ENCODE results near the gene PLCL2.

DNA sequence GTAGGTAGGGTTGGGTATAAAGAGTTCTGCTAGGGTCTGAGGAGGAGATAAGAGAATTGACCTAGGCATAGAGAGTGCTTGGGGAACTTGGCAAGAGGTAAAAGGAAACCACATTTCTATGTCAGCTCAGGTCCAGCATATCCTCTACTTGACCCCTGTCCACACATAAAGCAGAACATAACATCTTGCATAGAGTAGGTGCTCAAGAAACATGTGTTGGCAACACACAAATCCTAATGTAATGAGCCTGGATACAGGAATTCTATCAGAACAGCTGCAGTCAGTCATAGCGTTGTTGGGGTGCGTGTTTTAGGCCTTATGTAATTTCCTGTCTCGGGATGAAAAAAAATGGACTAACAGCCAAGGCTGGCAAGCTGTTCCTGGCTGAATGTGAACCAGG, 35.0 kb upstream of the PLCL2 start:
- peak; percentile 84 for TF ChIP-seq JUN (IDR thresholded peaks at IDR 0.05; ENCODE audit: borderline replicate concordance, insufficient read depth, insufficient read length, low read depth)
- TF ChIP-seq POLR2A (IDR thresholded peaks at IDR 0.05; ENCODE audit: low read depth, low read length) = no peak
- TF ChIP-seq, protein P1, sequence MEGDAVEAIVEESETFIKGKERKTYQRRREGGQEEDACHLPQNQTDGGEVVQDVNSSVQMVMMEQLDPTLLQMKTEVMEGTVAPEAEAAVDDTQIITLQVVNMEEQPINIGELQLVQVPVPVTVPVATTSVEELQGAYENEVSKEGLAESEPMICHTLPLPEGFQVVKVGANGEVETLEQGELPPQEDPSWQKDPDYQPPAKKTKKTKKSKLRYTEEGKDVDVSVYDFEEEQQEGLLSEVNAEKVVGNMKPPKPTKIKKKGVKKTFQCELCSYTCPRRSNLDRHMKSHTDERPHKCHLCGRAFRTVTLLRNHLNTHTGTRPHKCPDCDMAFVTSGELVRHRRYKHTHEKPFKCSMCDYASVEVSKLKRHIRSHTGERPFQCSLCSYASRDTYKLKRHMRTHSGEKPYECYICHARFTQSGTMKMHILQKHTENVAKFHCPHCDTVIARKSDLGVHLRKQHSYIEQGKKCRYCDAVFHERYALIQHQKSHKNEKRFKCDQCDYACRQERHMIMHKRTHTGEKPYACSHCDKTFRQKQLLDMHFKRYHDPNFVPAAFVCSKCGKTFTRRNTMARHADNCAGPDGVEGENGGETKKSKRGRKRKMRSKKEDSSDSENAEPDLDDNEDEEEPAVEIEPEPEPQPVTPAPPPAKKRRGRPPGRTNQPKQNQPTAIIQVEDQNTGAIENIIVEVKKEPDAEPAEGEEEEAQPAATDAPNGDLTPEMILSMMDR (IDR thresholded peaks at IDR 0.05; ENCODE audit: extremely low read depth in 1 of 2, insufficient read depth in 1 of 2, low read depth in 1 of 2, low read length in 2 of 2) = no peak
- no peak for TF ChIP-seq POLR2AphosphoS5 (IDR thresholded peaks at IDR 0.05; ENCODE audit: insufficient read depth, low read depth, low read length)
- TF ChIP-seq GATA2 (IDR thresholded peaks at IDR 0.05; ENCODE audit: insufficient read depth, insufficient read length, low read depth, low read length) = no peak
